Stimulated activated CD4-positive, alpha-beta T cell treated with anti-CD3 and anti-CD28 coated beads, Interleukin-15, amount 100 ng/mL, for 24 hours (primary cell): ENCODE results near the gene GHRL.
A peak's percentile ranks its signal among the peaks of the same experiment; 100 is the strongest.
"Not testable (repeated sequence)": the region's sequence is repeated elsewhere in the genome, so short reads cannot be mapped to it uniquely, and the experiment has no call there.

Experiments used
- DNase-seq: peaks from one replicate; pipeline ENCODE4 v3.0.0-alpha.2; 2020

Gene GHRL

GRCh38 chr3:10272476-10272875 lies 20.3 kb downstream of the GHRL start:
- not testable (repeated sequence) for DNase-seq

GRCh38 chr3:10269443-10269842 lies 23.3 kb downstream of the GHRL start:
- DNase-seq: no peak

- DNase-seq: no peak
These were observed 23.8 kb downstream of the GHRL start for GRCh38 chr3:10268930-10269329.

GRCh38 chr3:10268116-10268515 lies 24.6 kb downstream of the GHRL start:
- no peak for DNase-seq

- DNase-seq: not testable (repeated sequence)
These were observed 25.8 kb downstream of the GHRL start for GRCh38 chr3:10266936-10267335.

GRCh38 chr3:10265833-10266232 lies 26.9 kb downstream of the GHRL start:
- DNase-seq: no peak

GRCh38 chr3:10263646-10264363 lies 28.9 kb downstream of the GHRL start:
- DNase-seq: peak; percentile 83

- DNase-seq: no peak
These were observed 30.7 kb downstream of the GHRL start for GRCh38 chr3:10262027-10262426.

GRCh38 chr3:10260211-10260701 lies 32.5 kb downstream of the GHRL start:
- DNase-seq: no peak

GRCh38 chr3:10259798-10260197 lies 32.9 kb downstream of the GHRL start:
- no peak for DNase-seq

GRCh38 chr3:10259036-10259435 lies 33.7 kb downstream of the GHRL start:
- DNase-seq: no peak

GRCh38 chr3:10255835-10256234 lies 36.9 kb downstream of the GHRL start:
- no peak for DNase-seq

GRCh38 chr3:10253731-10254130 lies 39.0 kb downstream of the GHRL start:
- no peak for DNase-seq

GRCh38 chr3:10251006-10251405 lies 41.7 kb downstream of the GHRL start:
- DNase-seq: no peak

GRCh38 chr3:10249833-10250232 lies 42.9 kb downstream of the GHRL start:
- no peak for DNase-seq

- DNase-seq: peak; percentile 88
These were observed 43.6 kb downstream of the GHRL start for GRCh38 chr3:10248984-10249748.

GRCh38 chr3:10248184-10248983 lies 44.4 kb downstream of the GHRL start, which contains the start of gene TATDN2:
Gene TATDN2, plus strand, starts transcription at chr3:10248459. Its CDS starts 742 bp downstream, at chr3:10249201.
- DNase-seq: peak; percentile 97

- DNase-seq: no peak
These were observed 45.0 kb downstream of the GHRL start for GRCh38 chr3:10247679-10248183.

GRCh38 chr3:10245081-10245712 lies 47.5 kb downstream of the GHRL start:
- DNase-seq: no peak

GRCh38 chr3:10244009-10244408 lies 48.7 kb downstream of the GHRL start:
- no peak for DNase-seq

- DNase-seq: peak; percentile 87
These were observed 50.3 kb downstream of the GHRL start for GRCh38 chr3:10242182-10243065.
